GM12873 (cell line): Measurements from ENCODE around the gene TMEM107.
A peak's percentile ranks its signal among the peaks of the same experiment; 100 is the strongest.

ENCODE experiments used
- CTCF ChIP-seq: IDR thresholded peaks from 2 replicates; pipeline ENCODE4 v1.5.1; 2012; ENCODE audit warnings: low read depth, mild to moderate bottlenecking, moderate library complexity, low read length, control low read depth; ENCODE audit not compliant: insufficient read depth; ENCODE audit errors: missing control alignments

The TMEM107 gene

GRCh38 chr17:8142887-8143580 is 33.1 kb downstream of the TMEM107 start:
- TF ChIP-seq CTCF, result no peak

GRCh38 chr17:8142158-8142886 is 33.9 kb downstream of the TMEM107 start:
- no peak for TF ChIP-seq CTCF

- no peak for TF ChIP-seq CTCF
These were observed 34.4 kb downstream of the TMEM107 start for GRCh38 chr17:8141741-8142140.

GRCh38 chr17:8141045-8141444 is 35.1 kb downstream of the TMEM107 start:
- no peak for TF ChIP-seq CTCF

GRCh38 chr17:8140065-8141029 is 35.8 kb downstream of the TMEM107 start:
- TF ChIP-seq CTCF, result no peak

- peak; percentile 84 for TF ChIP-seq CTCF
These were observed 37.4 kb downstream of the TMEM107 start for GRCh38 chr17:8138672-8139371.
